AG09319 (cell line): ENCODE results near the gene ZCCHC8.
"Not testable (repeated sequence)": the region's sequence is repeated elsewhere in the genome, so short reads cannot be mapped to it uniquely, and the experiment has no call there.

Experiments
- DNase-seq: peaks from one replicate; pipeline ENCODE4 v3.0.0-alpha.2; 2010; ENCODE audit warnings: low read depth; ENCODE audit errors: extremely low read depth
- TF ChIP-seq, protein P1 (sequence below): IDR thresholded peaks from 2 replicates; pipeline ENCODE4 v1.5.1; 2011; ENCODE audit warnings: low read depth, mild to moderate bottlenecking, inconsistent platforms, low read length, moderate library complexity

ZCCHC8 gene

DNA sequence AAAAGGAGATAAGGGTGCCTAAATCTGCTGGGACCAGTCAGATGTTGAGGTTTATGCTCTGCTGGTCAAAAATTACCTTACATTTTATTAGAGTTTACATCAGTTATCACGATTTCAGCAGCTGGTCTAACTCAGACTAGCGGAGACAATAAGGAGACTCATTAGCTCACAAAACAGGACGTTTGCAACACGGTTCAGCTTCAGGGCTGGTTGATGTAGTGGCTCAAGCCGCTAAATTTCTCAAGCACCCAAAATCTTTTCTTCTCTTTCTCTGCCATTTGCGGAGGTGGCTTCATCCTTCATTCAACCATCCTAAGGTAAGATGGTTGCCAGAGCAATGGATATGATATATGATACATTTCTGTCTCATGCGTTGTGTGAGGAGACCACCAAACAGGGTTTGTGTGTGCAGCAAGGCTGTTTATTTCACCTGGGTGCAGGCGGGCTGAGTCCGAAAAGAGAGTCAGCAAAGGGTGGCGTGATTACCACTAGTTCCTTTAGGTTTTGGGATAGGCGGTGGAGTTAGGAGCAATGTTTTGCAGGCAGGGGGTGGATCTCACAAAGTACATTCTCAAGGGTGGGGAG is 47.9 kb downstream of the ZCCHC8 start:
- no peak for DNase-seq
- TF ChIP-seq, protein P1, sequence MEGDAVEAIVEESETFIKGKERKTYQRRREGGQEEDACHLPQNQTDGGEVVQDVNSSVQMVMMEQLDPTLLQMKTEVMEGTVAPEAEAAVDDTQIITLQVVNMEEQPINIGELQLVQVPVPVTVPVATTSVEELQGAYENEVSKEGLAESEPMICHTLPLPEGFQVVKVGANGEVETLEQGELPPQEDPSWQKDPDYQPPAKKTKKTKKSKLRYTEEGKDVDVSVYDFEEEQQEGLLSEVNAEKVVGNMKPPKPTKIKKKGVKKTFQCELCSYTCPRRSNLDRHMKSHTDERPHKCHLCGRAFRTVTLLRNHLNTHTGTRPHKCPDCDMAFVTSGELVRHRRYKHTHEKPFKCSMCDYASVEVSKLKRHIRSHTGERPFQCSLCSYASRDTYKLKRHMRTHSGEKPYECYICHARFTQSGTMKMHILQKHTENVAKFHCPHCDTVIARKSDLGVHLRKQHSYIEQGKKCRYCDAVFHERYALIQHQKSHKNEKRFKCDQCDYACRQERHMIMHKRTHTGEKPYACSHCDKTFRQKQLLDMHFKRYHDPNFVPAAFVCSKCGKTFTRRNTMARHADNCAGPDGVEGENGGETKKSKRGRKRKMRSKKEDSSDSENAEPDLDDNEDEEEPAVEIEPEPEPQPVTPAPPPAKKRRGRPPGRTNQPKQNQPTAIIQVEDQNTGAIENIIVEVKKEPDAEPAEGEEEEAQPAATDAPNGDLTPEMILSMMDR = no peak

DNA sequence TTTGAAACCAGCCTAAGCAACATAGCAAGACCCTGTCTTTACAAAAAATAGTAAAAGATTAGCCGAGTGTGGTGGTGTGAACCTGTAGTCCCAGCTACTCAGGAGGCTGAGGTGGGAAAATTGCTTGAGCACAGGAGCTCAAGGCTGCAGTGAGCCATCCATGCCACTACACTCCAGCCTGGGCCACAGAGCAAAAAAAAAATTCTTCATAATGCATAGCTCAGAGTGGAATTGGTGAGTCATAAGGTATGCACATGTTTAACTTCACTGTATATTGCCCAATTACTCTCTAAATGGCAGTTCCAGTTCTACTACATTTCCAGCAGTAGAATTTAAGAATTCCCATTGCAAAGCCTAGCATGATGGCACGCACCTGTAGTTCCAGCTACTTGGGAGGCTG is 51.4 kb downstream of the ZCCHC8 start:
- TF ChIP-seq, protein P1 = no peak
- peak; percentile 38 for DNase-seq

DNA sequence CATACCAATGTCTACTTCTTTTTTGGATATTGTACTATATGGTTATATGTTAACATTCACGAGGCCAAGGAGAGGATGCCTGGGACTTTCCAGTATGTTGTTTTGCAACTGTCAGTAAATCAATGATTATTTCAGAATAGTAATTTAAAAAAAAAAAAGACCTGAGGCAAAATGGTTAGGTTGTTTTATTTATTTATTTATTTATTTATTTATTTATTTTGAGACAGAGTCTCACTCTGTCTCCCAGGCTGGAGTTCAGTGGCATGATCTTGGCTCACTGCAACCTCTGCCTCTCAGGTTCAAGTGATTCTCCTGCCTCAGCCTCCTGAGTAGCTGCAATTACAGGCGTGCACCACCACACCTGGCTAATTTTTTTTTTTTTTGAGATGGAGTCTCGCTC is 52.9 kb downstream of the ZCCHC8 start:
- not testable (repeated sequence) for DNase-seq

DNA sequence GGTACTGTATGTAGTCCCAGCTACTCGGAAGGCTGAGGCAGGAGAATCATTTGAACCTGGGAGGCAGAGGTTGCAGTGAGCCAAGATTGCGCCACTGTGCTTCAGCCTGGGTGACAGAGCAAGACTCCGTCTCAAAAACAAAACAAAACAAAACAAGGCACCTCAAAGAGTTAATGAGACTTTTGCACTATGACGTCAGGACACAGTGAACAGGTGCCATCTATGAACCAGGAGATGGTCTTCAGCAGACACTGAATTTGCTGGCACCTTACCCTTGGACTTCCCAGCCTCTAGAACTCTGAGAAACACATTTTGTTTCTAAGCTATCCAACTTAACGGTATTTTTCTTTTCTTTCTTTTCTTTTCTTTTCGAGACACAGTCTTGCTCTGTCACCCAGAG is 54.3 kb downstream of the ZCCHC8 start:
- DNase-seq = not testable (repeated sequence)

DNA sequence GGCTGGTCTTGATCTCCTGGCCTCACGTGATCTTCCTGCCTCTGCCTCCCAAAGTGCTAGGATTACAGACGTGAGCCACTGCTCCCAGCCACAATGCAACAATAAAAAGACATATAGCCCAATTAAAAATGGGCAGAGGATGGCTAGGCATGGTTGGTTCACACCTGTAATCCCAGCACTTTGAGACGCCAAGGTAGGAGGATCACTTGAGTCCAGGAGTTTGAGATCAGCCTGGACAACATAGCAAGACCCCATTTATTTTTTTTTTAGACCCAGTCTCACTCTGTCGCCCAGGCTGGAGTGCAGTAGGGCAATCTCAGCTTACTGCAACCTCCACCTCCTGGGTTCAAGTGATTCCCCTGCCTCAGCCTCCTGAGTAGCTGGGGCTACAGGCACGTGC is 56.7 kb downstream of the ZCCHC8 start:
- DNase-seq = not testable (repeated sequence)

DNA sequence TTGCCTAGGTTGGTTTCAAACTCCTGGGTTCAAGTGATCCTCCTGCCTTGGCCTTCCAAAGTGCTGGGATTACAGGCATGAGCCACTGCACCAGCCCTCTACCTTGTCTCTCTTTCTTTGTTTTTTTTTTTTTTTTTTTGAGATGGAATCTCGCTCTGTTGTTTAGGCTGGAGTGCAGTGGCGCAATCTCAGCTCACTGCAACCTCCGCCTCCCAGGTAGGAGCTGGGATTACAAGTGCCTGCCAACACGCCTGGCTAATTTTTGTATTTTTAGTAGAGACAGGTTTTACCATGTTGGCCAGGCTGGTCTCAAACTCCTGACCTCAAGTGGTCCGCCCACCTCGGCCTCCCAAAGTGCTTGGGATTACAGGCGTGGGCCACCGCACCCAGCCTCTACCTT is 61.9 kb downstream of the ZCCHC8 start:
- not testable (repeated sequence) for DNase-seq

DNA sequence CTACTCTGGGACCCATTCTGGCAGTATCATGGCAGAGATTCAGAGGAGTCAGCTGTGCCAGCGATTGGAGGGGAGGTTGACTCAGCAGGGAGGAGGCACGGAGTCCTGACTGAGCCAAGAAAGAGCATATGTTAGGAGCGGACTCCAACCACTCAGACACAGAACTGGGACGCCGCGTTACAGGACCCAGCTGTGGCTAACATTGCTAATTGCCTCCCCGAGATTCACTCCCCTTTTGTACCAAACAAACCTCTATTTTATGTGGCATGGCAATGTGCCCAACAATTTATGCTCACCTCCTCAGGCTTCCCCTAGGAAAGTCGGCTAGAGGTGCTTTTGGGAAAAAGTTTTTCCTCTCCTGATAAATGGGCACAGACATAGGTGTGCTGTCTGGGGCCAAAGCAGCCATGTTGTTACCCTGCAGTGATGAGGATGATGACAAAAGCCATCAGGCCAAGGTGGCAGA is 63.0 kb downstream of the ZCCHC8 start:
- TF ChIP-seq, protein P1 = no peak
- no peak for DNase-seq

DNA sequence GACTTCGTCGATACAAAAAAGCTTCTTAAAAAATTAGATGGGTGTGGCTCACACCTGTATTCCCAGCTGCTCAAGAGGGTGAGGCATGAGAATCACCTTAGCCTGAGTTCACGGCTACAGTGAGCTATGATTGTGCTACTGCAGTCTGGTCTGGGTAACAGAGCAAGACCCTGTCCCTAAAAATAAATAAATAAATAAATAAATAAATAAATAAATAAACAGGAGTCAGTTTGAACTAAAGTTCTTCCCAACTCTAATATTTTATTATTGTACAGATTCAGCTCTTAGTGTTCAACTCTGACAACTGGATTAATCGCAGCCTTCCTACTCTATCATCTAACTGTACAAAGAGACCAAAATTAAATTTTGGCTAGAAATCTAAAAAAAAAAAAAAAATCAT is 65.5 kb downstream of the ZCCHC8 start:
- TF ChIP-seq, protein P1 = no peak
- DNase-seq = no peak

DNA sequence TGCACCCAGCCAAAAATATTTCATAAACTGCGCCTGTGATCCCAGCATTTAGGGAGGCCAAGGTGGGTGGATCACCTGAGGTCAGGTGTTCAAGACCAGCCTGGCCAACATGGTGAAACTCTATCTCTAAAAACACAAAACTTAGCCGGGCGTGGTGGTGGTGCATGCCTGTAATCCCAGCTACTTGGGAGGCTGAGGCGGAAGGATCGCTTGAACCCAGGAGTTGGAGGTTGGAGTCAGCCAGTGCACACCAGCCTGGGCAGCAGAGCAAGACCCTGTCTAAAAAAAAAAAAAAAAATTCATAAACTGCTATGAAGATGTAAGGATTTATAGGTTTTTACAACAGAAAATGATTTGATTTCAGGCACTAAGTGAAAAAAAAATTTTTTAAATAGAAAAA is 71.7 kb downstream of the ZCCHC8 start:
- not testable (repeated sequence) for DNase-seq

DNA sequence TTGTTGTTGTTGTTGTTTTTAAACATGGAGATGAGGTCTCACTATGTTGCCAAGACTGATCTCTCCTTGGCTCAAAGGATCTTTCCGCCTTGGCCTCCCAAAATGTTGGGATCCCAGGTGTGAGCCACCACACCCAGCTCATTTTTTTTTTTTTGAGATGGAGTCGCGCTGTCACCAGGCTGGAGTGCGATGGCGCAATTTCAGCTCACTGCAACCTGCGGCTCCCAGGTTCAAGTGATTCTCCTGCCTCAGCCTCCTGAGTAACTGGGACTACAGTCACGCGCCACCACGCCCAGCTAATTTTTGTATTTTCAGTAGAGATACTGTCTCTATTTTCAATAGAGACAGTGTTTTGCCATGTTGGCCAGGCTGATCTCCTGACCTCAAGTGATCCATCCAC is 73.3 kb downstream of the ZCCHC8 start:
- TF ChIP-seq, protein P1 = no peak
- no peak for DNase-seq
